HG03571 (cell line): ENCODE results near the gene RAB36.

ENCODE experiments used
- ATAC-seq: cut with Tn5 transposase; IDR thresholded peaks from one replicate; pipeline ENCODE4 v1.9.1; 2021; ENCODE audit not compliant: unreplicated experiment

The RAB36 gene

DNA sequence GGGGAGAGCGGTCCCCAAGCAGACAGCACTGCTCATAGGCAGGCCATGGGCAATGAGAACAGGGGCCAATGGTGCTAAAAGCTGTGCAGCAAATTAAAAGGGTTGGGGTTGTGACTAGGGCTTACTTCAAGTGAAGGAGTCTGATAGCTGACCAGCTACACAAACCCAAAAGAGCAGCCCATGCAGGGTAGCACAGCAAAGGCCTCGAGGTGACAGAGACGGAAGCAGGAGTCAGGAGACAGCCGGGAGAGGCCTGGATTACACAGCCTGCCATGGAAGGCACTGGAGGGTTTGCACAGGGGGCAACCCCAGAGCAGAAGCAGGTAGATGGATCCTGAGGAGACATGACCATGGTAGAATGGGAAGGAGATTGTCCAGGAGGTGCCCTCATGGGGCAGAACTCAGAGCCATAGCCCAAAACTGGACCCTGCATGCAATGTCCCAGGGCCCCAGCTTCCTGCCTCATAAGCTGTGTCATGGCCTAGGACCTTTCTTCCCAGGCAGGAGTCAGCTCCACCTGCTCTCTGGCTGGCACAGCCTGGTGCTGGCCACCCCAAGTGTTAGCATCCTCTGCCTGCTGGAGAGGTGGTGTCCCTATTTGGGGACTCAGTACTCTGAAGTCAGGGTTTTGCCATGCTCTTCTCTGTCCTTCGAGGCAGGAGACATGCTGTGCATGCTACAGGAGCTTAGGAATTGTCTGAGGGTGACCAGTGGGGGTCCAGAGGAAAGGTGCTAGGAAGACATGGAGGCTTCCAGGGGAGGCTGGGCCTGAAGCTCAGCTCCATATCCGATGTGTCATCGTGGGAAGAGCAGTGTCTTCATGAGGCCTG, 36.8 kb upstream of the RAB36 start:
- ATAC-seq, result no peak

DNA sequence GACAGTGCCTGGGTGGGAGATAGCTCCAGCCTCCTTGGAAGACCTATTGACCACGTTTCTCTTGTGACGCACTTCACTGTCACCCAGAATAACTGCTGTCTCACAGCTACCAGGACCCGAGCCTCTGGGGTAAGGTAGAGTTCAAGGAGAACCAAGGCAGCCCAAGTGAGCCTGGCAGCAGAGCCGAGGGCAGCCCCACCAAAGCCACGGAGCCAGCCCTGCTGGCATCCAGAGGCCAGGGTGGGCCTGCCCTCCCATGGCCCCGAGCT, 36.3 kb upstream of the RAB36 start:
- ATAC-seq, result no peak

DNA sequence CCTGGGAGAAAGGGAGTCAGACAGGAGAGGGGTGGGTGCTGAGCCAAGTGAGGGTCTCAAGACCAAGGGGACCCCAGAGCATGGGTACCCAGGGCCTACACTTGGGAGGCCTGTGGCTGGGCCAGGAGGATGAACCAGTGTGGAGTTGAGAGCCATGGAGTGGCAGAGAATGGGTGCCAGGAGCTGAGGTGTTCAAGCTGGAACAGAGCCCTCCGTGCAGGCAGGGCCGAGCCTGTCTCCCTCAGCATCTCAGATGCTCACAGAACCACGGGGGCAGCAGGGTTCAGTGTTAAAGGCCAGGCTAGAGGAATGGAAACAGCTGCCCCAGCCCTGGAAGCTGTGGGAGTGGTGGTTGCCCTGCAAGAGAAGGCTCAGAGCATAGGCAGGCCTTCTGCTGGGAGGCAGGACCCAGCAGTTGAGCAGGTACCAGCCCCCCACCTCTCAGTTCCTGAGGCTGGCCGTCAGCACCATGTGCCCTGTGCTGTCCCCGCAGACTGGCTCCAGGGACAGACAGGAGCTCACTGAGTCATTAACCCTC, 35.8 kb upstream of the RAB36 start:
- no peak for ATAC-seq

DNA sequence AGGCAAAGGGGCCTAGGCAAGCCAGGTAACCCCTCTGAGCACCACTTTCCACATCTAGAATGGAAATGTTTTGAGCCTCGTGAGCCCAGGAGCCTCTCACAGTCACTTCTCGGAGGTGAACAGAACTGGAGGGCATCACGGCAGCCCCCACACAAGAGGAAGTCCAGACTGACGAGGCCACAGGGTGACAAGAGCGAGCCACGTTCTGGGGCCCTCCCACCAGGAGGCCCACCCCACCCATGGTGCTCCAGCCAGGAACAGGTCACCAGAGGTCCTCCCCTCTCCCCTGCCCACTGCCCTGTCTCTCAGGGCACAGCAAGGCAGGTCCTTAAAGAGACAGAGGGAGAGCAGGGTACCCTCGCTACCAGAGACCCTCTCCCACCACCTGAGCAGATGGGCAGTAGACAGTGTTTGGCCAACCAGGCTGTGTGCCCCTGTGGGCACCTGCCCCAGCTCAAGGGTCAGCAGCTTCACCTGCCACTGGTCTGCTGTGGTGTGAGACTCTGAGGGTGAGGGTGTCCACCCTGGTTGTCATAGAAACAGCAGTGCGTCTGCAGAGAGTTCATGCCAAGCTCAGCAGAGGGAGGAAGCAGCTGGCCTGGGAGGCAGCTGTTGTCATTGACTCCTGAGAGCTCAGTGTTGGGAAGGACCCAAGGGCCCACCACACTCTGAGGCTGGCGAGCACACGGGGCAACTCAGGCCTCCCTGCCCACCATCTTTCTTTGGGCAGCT, 34.9 kb upstream of the RAB36 start:
- no peak for ATAC-seq

DNA sequence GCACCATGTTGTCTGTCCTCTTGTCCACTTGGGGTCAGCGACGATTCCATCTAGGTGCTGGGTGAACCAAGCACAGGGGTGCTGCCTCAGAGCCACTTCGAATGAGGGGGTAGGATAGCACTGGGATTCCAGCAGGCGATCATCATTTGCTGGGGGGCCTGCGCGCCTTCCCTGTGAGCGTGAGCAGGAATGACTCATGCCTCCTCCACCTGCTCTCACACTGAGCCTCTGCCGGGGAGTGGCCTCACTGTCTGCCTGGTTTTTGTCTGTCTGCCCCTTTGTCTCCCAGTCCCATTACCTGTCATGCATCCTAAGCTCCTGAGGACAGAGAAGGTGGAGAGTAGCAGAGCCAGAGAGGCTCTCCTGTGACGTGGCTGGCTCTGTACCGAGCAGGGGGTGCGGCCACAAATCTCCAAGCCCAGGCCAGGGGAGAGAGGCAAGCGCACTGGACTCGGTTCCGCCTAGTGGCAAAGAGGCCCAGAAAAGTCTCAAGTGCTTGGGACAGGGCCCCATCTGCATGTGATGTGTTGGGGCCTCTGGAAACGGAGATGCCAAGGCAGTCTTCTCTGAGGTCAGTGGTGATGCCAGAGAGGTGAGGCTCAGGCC, 34.3 kb upstream of the RAB36 start:
- ATAC-seq, result no peak

DNA sequence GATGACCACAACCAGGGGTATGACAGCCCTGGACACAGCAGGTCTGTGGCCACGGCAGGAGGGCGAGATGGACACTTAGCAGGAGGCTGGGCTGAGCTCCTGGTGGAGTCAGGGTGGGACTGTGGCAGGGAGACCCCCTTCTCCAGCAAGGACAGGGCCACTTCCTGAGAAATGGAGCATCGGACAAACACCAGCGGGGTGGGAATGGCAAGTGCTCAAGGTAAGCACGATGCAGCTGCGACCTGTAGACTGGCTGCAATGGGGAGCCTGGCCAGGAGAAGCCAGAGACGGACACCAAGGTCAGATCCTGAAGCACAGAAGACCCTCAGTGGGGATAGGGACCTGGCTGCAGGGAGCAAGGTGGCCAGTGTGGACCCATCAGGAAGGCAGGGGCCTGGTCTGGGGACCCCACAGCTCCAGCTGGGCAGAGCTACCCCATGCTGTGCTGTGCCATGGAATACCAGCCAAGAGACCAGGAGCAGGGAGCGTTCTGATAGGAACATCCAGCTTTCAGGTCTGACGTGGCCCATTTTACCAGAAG, 32.7 kb upstream of the RAB36 start:
- no peak for ATAC-seq

DNA sequence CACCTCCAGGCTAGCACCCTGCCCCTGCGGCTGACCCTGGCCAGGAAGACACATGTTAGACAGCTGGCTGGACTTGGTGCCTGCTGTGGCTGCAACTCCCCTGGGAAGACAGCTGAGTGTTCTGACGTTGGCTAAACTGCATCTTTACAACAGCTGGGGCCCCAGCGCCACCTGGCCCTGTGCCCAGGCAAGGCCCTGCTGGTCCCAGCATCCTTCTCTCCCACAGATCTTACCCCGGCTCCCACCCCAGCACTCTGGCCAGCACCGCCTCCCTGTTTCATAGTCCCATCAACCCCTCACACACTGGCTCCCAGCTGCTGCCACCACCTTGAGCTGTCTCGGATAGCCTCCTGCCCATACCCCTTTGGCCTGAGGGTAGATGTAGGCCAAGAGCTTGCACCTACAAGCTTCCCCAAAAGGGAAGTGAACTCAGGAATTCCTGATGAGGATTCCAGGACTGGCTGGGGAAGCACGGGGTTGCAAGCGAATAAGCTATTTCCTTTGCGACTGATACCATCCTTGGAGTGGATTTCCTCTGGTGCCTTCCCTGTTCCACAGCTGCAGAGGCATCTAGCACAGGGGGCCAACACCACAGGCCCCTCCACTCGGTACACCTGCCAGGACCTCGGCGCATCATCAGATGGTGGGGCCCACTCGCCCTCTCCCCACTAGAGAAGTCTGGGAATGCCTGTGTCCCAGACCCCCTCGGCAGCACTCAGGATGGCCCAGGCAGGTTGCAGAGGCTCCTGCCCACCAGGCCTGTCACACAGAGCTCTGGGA, 32.0 kb upstream of the RAB36 start:
- ATAC-seq, result no peak

DNA sequence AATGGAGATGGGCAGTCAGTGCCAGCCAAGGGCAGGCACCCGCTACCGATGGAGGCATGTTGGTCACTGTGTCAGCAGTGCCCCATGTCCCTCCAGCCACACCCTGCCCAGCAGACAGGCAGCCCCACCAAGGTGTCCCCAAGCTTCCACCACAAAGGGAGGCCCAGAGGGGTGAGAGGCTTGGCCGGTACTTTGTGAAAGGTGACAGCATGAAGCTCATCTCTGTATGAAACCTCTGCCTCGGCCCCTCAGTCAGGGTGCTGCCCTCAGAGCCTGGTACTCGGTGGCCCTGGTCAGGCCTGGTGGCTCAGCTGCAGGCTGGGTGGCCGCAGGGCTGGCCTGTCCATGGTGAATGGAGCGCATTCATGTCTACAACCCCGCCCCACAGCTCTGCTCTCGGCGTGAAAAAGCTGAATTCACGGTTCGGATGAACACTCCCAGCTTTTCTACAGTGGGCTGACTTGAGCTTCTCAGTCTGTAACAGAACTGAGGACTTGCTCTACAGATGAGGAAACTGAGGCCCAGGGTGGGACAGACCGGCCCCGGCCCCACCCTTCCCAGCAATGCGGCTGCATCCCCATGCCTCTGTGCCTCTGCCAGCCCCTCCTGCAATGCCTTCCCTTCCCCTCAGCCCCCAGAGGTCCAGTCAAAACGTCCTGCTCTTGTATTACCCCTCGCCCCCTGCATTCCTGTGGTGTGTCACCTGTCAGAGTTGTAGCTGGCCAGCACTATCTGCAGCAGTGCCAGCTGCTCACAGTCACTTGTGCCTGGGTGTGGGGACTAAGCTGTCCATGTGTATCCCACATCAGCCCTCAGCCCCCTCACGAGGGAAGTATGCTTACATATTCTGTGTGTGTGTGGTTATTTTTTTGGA, 31.2 kb upstream of the RAB36 start:
- no peak for ATAC-seq

DNA sequence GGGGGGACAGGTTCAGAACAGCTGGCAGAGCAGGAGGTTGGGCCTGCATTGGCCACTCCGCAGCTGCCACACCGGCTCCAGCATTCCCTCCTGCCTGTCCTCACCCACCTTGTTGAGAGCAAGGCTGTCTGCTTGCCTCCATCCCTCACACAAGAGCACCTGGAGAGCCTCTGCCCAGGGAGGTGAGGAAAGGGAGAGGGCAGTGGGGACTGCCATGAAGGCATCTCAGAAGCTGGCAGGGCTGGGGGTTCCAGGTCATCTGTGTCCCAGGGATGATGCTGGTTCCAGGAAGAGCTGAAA, 30.6 kb upstream of the RAB36 start:
- ATAC-seq, result no peak

DNA sequence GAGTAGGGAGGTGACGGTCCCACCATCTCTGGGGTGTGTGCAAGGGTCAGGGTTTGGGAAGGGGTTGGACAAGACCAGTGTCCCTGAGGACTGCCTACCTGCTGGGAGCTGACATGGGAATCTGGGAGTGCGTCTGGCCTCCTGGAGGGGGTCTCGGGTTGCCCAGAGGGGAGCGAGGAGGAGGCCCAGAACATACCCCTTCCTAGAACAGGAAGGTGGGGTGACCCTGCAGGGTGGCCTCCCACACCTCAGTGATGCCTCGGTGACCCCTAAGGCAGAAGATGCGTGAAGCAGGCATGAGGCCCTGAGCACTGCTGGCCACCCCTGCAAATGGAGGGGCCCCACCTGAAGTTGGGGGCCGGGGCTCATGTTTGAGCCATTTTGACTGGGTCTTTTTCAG, 29.9 kb upstream of the RAB36 start:
- ATAC-seq, result no peak

DNA sequence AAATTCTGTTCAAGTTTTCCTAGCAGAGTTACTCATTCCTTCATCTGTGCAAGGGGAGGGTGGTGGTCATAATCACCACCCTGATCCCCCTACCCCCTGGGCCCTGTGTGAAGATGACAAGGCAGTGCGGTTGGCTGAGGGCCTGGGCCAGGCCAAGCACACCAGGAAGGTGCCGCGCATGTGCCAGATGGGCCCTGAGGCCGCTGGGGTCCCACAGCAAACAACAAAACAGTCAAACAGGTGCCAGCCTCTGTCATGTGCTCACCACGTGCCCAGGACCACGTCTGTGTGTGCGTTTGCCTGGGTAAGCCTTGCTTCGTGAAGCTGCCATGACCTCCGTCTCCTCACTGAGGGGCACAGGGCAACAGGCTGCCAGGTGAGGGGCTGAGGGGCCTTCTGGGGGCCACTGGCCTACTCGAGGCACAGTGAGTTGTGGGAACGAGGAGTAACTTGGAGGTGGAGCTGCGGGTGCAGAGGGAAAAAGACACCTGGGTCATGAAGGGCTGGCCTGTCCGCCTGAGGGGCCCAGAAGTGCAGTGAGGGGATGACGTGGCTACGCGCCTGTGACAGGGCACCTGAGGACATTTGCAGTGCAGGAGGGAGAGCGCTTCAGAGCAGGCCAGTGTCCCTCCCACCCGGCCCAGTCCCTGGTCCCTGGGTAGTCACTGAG, 29.3 kb upstream of the RAB36 start:
- ATAC-seq, result no peak

DNA sequence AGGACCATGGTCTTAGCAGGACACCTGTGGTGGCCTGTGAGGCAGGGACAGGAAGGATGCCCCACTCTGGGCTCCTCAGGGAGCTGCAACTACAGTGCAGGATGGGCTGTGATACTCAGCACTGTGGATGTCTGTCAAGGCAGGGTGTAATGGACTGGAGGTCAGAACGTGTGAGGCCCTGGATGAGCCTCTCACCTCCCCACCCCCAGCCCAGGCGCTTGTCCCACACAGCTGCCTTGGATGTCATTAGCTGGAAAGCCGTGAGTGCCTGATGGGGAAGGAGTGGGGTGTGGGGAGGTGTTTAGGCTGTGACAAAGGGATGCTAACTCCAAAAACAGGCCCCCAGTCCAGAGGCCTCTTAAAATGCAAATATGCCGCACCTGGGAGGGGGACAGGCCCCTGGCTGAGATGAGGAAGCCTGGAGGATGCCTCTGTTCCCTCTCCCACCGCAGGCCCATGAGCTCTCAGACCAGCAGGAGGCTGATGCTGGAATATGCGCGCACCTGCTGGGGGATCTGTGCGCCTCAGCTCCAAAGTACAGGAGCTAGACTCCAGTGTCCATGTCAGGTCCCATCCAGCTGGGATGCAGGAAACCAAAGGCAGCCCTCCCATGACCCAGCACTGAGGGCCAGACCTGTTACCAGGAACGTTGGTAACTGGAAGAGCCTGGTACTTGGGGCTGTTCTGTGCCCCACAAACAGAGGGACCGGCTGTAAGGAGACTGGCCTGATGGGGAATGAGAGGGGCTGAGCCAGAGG, 28.6 kb upstream of the RAB36 start:
- no peak for ATAC-seq

DNA sequence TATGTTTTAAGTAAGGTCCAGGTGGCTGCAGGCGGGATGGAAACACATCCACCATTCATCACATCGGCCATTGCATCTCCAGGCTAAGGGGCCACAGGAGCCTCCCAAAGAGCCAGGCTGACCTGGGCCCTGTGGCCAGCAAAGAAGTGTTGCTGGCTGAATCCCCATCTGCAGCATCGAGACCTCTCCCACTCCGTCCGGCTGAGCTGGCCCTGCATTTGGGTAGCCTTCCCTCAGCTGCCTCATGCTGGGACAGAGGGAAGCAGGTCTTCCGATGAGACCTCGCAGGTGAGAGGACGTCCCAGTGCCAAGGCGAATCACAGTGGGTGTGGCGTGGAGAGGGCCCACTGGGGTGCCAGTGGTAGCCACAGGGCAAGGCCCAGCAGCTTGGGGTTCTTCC, 28.0 kb upstream of the RAB36 start:
- ATAC-seq, result no peak

DNA sequence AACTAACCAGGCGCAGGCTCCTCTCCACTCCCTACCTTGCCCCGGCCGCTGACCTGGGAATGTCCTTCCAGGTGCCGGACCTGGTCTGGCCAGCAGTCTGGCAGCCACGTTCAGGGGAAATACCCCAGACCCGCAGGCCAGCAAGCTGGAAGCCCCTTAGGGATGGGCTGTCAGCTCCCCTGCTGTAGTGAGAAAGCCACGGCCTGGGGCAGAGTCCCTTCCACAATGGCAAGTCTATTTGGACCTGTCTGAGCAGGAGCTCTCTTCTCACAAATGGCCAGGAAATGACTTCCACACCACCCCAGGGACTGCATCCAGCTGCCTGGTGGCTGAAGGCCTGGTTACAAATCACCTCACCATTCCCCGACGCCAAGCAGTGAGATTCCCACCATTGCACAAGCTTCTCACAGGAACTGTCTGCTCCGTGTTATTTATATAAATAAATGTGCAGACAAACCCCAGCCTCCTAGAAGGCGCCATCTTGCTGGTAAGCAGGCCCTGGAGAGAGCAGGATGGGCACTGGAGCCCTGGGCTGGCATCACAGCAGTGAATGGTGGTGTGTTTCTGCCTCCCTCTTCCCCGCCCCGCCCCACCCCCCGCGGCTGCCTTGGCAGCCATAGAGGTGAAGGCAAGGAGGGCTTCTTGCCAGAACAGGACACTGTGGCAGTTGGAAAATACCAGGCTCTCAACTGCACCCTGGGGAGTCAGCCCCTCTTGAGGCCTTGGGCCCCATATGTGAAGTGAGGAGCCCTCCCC, 27.2 kb upstream of the RAB36 start:
- ATAC-seq, result no peak

DNA sequence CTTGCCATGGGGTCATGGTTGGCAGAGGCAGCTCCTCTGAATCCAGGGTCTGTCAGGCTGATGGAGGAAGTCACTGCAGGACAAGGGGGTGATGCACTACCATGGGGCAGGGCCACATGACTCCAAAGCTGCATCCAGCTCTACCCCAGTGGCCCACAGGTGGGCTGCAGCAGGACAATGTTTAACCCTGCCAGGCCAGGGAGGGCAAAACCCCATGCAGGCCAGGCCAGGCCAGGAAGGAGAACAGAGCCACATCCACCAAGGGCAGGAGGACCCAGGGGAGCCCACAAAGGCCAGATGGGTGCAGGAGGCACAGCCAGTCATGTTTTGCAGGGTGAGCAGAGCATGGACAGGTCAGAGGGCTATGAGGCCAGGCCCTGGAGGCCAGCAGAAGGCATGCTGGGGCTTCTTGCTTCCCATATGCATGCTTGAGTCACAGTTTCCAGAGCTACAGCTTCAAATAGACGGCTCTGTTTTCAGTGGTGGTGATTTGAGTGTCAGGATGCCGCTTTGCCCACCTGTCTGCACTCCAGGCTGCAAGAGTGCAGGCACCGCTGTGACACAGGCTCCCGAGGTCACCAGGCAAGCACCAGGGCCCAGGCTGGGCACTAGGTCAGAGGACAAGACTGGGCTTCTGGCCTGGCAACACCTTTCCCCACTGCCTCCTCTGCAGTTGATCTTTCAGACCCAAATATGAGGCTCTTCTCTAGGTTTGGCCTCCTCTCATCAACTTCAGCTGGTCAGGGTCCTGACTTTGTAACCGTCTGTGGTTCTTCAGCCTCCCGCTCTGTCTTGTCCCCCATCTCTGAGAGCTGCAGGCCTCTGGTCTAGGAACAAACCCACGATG, 26.4 kb upstream of the RAB36 start:
- no peak for ATAC-seq

DNA sequence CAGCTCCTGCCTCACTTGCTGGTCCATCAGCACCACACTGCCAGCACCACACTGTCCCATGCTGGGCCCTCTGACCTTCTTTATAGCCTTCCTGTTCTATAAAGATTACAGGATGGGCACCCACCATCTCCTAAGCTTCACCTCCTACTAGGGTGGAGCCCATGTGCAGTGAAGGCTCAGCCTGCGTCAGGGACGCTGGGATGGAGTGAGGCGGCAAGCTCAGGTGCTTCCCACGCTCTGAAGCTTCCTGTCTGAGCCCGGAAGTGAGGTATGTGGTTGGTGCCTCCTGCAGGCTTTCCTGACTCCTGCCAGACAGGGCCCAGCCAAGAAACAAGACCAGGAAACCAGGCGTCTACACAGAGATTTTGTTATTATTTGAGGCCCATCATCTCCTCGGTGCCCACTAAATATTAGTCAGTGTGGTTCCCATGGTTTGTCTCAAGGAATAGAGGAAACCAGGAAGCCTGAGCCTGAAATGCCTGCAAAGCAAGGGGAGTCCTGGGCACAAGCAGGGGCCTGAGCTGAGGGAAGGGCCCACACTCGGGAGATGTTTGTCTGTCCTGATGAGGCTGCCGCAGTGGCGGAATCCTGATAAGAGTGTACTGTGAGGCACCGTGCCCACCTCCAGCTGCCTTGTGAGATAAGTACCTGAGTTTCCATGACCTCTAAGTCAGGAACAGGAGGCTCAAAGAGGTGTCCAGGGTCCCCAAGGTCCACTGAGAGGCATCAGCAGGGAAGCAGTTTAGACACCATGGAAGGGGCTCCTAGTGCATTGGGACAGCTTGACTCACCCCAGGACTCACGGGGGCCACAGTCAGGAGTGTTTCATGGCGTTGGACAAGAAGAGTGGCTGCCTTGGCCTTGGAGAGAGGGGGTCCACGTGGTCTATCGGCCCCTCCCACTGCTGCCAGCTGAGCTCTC, 25.5 kb upstream of the RAB36 start:
- ATAC-seq, result no peak
